Stimulated activated CD4-positive, alpha-beta T cell treated with anti-CD3 and anti-CD28 coated beads, Interleukin-15, amount 100 ng/mL, for 1 hour (primary cell): ENCODE results near the gene CRLF2.
"Not testable (repeated sequence)": the region's sequence is repeated elsewhere in the genome, so short reads cannot be mapped to it uniquely, and the experiment has no call there.

Source experiments
- DNase-seq, 2 donors: peaks; one replicate each; pipeline ENCODE4 v3.0.0-alpha.2; 2020; ENCODE audit warnings: low read depth in 1 of 2, low spot score in 1 of 2

CRLF2 gene

GRCh38 chrX:1169189-1169588 is 43.3 kb downstream of the CRLF2 start:
- DNase-seq = no peak

- DNase-seq = no peak
These were observed 44.4 kb downstream of the CRLF2 start for GRCh38 chrX:1167918-1168481.

DNA sequence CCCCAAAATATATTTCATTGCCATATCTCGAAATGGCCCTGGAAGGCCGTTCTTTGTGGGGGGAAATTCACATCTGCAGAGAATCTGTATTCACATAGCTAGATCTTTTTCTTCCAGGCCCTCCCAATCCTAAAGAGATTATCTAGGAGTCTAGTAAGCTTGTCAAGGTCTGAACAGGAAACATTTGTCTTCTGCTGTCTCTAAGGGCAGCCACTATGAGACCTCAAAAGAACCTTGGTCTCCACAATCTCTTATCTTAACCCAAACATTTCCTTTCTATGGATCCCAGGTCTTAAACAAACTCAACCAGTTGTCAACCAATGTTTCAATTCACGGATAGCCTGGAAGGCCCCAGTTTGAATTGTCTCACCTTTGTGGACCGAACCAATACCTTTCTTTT is 45.0 kb downstream of the CRLF2 start:
- no peak for DNase-seq

DNA sequence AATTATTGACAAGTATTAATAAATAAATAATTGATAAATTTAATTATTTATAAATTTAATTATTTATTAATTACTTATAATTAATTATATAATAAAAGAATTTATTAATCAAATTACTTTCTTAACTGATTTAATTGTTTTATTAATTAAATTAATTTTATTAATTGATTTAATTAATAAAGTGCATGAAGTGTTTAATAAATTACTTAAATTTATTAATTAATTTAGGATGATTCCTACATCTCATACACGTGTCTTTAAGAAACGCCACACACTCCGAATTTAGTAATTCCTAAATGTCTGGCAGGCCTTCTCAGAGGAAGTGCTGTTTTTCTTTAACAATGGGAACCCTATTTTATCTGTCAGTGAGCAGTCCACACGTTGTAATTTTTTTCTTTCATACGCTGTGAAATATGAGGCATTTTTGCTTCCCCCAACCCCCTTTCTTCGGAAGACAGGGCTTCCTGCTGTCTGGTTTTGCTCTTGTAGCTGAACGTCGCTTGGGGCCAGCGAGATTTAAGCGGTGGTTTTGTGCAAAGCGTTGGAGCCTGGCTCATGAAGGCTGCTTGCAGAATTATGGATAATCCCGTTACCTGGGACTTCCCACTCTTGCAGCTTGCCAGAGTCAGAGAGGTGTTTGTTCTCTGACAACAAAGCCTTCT is 46.8 kb downstream of the CRLF2 start:
- no peak for DNase-seq

GRCh38 chrX:1164322-1165288 is 47.8 kb downstream of the CRLF2 start:
- no peak for DNase-seq

DNA sequence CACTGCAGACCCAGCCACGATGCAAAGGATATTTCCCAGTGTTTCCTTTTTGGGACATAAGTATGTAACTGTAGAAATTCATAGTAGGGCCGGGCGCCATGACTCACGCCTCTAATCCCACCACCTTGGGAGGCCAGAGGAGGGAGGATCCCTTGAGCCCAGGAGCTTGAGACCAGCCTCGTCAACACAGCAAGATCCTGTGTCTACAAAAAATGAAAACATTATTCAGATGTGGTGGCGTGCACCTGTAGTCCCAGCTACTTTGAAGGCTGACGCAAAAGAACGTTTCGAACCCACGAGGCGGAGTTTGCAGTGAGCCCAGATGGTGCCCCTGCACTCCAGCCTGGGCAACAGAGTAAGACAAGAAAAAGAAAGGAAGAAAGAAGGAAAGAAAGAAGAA is 49.2 kb downstream of the CRLF2 start:
- DNase-seq = no peak

DNA sequence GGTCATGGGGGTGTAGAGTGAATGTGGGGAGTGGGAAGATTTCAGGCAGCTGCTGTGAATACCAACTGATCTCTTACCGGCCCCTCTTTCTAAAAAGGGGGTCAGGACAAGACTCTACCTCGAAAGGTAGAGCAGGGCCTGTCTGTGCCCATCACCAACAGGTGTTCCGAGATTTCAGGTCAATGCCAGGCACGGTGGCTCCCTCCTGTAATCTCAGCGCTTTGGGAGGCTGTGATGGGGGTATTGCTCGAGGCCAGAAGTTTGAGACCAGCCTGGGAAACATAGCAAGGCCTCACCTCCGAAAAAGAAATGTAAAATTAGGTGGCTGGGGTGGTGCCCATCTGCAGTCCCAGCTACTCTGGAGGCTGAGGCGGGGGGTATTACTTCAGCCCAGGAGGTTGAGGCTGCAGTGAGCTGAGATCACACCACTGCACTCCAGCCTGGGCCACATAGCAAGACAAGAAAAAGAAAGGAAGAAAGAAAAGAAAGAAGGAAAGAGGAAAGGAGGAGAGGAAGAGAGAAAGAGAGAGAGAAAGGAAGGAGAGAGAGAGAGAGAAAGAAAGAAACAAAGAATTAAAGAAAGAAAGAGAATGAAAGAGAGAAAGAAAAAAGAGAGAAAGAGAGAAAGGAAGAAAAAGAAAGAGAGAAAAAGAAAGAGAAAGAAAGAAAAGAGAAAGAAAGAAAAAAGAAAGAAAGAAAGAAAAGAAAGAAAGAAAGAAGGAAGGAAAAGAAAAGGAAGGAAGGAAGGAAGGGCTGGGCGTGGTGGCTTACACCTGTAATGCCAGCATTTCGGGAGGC is 50.1 kb downstream of the CRLF2 start:
- no peak for DNase-seq

GRCh38 chrX:1159548-1159947 is 52.9 kb downstream of the CRLF2 start:
- DNase-seq = no peak

DNA sequence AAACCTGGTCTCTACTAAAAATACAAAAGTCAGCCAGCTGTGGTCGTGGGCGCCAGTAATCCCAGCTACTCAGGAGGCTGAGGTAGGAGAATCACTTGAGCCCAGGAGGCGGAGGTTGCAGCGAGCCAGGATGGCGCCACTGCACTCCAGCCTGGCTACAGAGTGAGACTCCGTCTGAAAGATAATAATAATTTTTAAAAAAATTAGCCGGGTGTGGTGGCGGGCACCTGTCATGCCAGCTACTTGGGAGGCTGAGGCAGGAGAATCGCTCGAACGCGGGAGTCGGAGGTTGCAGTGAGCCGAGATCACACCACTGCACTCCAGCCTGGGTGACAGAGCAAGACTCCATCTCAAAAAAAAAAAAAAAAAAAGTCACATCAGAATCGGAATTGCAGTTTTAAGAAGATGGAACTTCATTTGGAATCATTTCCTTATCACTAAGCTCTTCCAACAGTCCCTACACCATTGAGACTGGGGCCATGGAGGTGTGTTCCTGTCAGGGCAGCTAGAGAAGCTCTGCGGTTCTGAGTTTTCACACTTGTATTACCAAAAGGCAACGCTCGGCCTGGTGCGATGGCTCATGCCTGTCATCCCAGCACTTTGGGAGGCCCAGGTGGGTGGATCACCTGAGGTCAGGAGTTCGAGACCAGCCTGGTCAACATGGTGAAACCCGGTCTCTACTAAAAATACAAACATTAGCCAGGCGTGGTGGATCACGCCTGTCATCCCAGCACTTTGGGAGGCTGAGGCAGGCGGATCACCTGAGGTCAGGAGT is 55.6 kb downstream of the CRLF2 start:
- DNase-seq = not testable (repeated sequence)

- no peak for DNase-seq
These were observed 58.5 kb downstream of the CRLF2 start for GRCh38 chrX:1153940-1154339.

GRCh38 chrX:1152090-1152489 is 60.4 kb downstream of the CRLF2 start:
- no peak for DNase-seq

DNA sequence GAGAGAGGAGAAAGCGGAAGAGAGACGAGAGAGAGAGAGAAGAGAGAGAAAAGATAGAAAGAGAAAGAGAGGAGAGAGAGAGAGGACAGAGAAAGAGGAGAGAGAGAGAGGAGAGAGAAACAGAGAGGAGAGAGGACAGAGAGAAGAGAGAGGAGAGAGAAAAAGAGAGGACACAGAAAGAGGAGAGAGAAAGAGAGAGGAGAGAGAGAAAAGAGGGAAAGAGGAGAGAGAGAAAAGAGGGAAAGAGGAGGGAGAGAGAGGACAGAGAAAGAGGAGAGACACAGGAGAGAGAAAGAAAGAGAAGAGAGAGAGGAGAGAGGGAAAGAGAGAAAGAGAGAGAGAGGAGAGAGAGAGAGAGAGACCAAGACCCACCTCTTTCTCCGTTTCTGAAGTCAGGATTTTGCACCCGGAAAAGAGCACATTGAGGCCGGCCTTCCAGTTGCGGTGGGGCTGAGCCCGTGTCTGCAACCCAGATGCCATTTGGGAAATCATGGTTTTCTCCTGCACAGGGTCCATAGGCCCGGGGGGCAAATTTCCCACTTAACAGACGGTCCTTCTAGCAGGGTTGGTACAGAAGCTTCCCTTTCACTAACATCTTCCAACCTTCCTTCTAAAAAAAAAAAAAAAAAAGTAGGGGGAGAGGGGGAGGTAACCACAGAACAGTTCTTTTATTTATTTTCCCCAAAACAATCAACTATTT is 60.9 kb downstream of the CRLF2 start:
- no peak for DNase-seq

DNA sequence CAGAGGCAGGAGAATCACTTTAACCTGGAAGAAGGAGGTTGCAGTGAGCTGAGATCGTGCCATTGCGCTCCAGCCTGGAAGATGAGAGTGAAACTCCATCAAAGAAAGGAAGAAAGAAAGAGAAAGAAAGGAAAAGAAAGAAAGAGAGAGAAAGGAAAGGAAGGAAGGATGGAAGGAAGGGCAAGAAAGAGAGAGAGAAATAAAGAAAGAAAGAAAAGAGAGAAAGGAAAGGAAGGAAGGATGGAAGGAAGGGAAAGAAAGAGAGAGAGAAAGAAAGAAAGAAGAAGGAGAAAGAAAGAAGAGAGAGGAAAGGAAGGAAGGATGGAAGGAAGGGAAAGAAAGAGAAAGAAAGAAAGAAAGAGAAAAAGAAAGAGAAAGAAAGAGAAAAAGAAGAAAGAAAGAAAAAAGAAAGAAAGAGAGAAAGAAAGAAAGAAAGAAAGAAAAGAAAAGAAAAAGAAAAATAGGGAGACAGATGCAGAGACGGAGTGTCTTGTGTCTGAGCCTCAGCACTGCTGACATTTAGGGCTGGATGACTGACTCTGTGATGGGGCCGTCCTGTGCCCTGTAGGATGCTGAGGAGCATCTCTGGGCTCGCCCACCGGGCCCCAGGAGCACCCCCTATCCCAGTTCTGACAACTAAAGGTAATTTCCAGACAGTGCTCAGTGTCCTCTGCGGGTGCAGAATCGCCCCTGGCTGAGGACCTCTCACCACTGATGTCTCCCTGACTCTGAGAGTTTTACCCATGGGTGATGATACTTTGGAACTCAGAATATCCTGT is 61.7 kb downstream of the CRLF2 start:
- no peak for DNase-seq

DNA sequence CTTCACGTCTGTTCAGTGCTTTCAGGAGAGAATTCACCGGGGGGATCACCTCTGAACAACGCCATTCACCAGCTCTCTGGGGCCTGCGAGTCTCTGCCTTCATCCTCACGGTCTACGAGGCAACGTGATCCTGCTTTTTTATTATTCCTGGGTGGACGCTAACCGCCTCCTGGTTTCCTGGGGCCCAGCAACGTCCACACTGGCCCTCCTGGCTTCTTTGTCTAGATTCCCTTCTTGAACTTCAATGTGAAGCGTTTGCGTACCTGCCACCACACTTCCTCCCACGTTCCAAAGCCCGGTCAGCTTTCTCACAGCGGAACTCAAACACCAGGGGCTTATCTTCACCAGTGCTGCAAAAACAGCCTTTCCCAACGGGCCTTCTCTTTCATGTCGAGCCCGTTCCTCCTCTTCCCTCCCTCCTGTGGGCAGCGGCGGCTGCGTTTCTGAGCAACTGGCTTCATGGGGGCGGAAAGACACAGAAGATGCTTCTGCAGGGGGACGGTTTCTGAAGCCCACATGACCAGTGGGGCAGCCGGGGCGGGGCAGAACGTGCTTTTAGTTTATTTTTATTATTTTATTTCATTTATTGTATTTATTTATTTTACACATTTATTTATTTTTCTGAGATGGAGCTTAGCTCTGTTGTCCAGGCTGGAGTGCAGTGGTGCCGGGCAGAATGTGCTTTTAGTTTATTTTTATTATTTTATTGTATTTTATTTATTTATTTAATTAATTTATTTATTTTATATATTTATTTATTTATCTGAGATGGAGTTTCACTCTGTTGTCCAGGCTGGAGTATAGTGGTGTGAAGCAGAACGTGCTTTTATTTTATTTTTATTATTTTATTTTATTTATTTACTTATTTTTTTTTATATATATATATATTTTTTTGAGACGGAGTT is 64.6 kb downstream of the CRLF2 start:
- DNase-seq = no peak

GRCh38 chrX:1144293-1144692 is 68.2 kb downstream of the CRLF2 start:
- no peak for DNase-seq
